Cardiac muscle cell (in vitro differentiated cells and primary cell): ENCODE measurements around the gene ZDHHC9. TPM values are rescaled to one million over a fixed set of nuclear protein-coding genes. Genes with fewer than 3 reads are reported as not detected.

Experiments
- DNase-seq, 2 donors: peaks; one replicate each; pipeline versions ENCODE4 v3.0.0 to v3.0.0-alpha.2; 2010 to 2017; ENCODE audit warnings: low read depth in 1 of 2, low spot score in 1 of 2
- H3K27ac ChIP-seq: fragments of 200-600 bp; sonication (generic); 2 replicates; pipeline ENCODE4 v1.5.1; 2016
- H3K27me3 ChIP-seq: fragments of 200-600 bp; sonication (generic); 2 replicates; pipeline ENCODE4 v1.6.0; 2016; ENCODE audit warnings: control low read depth
- H3K36me3 ChIP-seq: fragments of 200-600 bp; sonication (generic); 2 replicates; pipeline ENCODE4 v1.5.1; 2016; ENCODE audit warnings: control low read depth
- H3K4me1 ChIP-seq: fragments of 200-600 bp; sonication (generic); 2 replicates; pipeline ENCODE4 v1.8.1; 2017; ENCODE audit warnings: low read depth, mild to moderate bottlenecking, mixed run types
- H3K4me3 ChIP-seq: fragments of 200-600 bp; sonication (generic); 2 replicates; pipeline ENCODE4 v1.5.1; 2016; ENCODE audit warnings: mild to moderate bottlenecking
- H3K9me3 ChIP-seq: fragments of 200-600 bp; sonication (generic); 2 replicates; pipeline ENCODE4 v1.5.1; 2017; ENCODE audit warnings: low read depth, mild to moderate bottlenecking, control low read depth
- CTCF ChIP-seq: IDR thresholded peaks from 2 replicates; pipeline ENCODE4 v1.5.1; 2012; ENCODE audit warnings: low read depth, mild to moderate bottlenecking, low read length
- polyA plus RNA-seq: library from polyadenylated mRNA; unstranded; fragments of >200 nt; fragmentation: Nextera tagmentation; extraction: Ambion mirVana; gene quantifications from 2 replicates; pipeline ENCODE4 v1.2.1, GENCODE V29; 2016
- total RNA-seq: library from RNA; depleted of rRNA; stranded (reverse); fragments of >200 nt; gene quantifications from 2 replicates; pipeline ENCODE4 v1.2.3, GENCODE V29; 2016

The ZDHHC9 gene
- total and polyA plus RNA-seq, 2 experiments from 2014 or later = 9.9 to 15.5 TPM

- no peak overlapping the region for H3K4me3 ChIP-seq
- H3K27me3 ChIP-seq = no peaks in the 10 kb centered on the region
- no peak for TF ChIP-seq CTCF
- H3K27ac ChIP-seq = no peak overlapping the region
- no peaks in the 10 kb centered on the region for H3K4me1 ChIP-seq
- no peaks in the 10 kb centered on the region for H3K9me3 ChIP-seq
- H3K36me3 ChIP-seq = no peaks in the 10 kb centered on the region
- no peak for DNase-seq
Measured at GRCh38 chrX:129798888-129799287, 44.8 kb downstream of the ZDHHC9 start.

GRCh38 chrX:129798456-129798855 is 45.2 kb downstream of the ZDHHC9 start:
- Histone ChIP-seq H3K4me3 (no peak overlapping the region), H3K4me1 (no peaks in the 10 kb centered on the region), H3K27me3 (no peaks in the 10 kb centered on the region), H3K36me3 (no peaks in the 10 kb centered on the region), H3K9me3 (no peaks in the 10 kb centered on the region), H3K27ac (no peak overlapping the region)
- no peak for DNase-seq
- TF ChIP-seq CTCF = no peak

GRCh38 chrX:129797251-129797906 is 46.3 kb downstream of the ZDHHC9 start:
- Histone ChIP-seq H3K27me3 (no peaks in the 10 kb centered on the region), H3K4me1 (no peaks in the 10 kb centered on the region), H3K27ac (no peak overlapping the region), H3K4me3 (no peak overlapping the region), H3K36me3 (no peaks in the 10 kb centered on the region), H3K9me3 (no peaks in the 10 kb centered on the region)
- DNase-seq = no peak
- TF ChIP-seq CTCF = no peak

GRCh38 chrX:129795584-129795983 is 48.1 kb downstream of the ZDHHC9 start:
- DNase-seq = no peak
- Histone ChIP-seq H3K4me3 (no peak overlapping the region), H3K36me3 (no peaks in the 10 kb centered on the region), H3K27ac (no peak overlapping the region), H3K9me3 (no peaks in the 10 kb centered on the region), H3K4me1 (no peaks in the 10 kb centered on the region), H3K27me3 (no peaks in the 10 kb centered on the region)
- TF ChIP-seq CTCF = no peak

GRCh38 chrX:129793604-129794191 is 50.0 kb downstream of the ZDHHC9 start:
- H3K36me3 ChIP-seq = no peaks in the 10 kb centered on the region
- no peak for TF ChIP-seq CTCF
- no peaks in the 10 kb centered on the region for H3K9me3 ChIP-seq
- H3K27ac ChIP-seq = no peak overlapping the region
- H3K27me3 ChIP-seq = no peaks in the 10 kb centered on the region
- DNase-seq = no peak
- no peak overlapping the region for H3K4me3 ChIP-seq
- H3K4me1 ChIP-seq = no peaks in the 10 kb centered on the region
